GM23338 (cell line): Measurements from ENCODE around the gene PHRF1. TPM values are rescaled to one million over a fixed set of nuclear protein-coding genes. Genes with fewer than 3 reads are reported as not detected.

Experiments used
- ATAC-seq: fragments of 200-7000 bp; cut with Tn5 transposase; 3 replicates; pipeline ENCODE4 v1.9.1; 2020
- DNase-seq: peaks from one replicate; pipeline ENCODE4 v3.0.0-alpha.2; 2015; ENCODE audit warnings: low spot score
- H2AFZ ChIP-seq: fragments of 200-600 bp; sonication (generic); 2 replicates; pipeline ENCODE4 v1.8.0; 2016; ENCODE audit warnings: antibody characterized with exemption, mild to moderate bottlenecking, moderate library complexity
- H3F3A ChIP-seq: fragments of 200-600 bp; sonication (generic); replicated peaks from 2 replicates; pipeline ENCODE4 v1.8.0; 2017; ENCODE audit warnings: antibody characterized with exemption, mixed run types, low read depth
- H3K27ac ChIP-seq: fragments of 200-600 bp; sonication (generic); 2 replicates; pipeline ENCODE4 v1.6.1; 2016; ENCODE audit warnings: low read depth
- H3K27me3 ChIP-seq: fragments of 200-600 bp; sonication (generic); 2 replicates; pipeline ENCODE4 v1.8.0; 2016; ENCODE audit warnings: mild to moderate bottlenecking, mixed run types, moderate library complexity; ENCODE audit not compliant: insufficient read depth
- H3K36me3 ChIP-seq: fragments of 200-600 bp; sonication (generic); 2 replicates; pipeline ENCODE4 v1.8.0; 2016; ENCODE audit warnings: mild to moderate bottlenecking; ENCODE audit not compliant: insufficient read depth
- H3K4me1 ChIP-seq: fragments of 200-600 bp; sonication (generic); 2 replicates; pipeline ENCODE4 v1.8.0; 2016; ENCODE audit warnings: mild to moderate bottlenecking, moderate library complexity; ENCODE audit not compliant: insufficient read depth
- H3K4me2 ChIP-seq: fragments of 200-600 bp; sonication (generic); 2 replicates; pipeline ENCODE4 v1.7.1; 2017; ENCODE audit warnings: mixed run types
- H3K4me3 ChIP-seq: fragments of 200-600 bp; sonication (generic); 2 replicates; pipeline ENCODE4 v1.6.1; 2016; ENCODE audit warnings: mixed run types
- H3K79me2 ChIP-seq: fragments of 200-600 bp; sonication (generic); replicated peaks from 2 replicates; pipeline ENCODE4 v1.8.0; 2017; ENCODE audit warnings: mild to moderate bottlenecking; ENCODE audit not compliant: insufficient read depth
- H3K9me2 ChIP-seq: fragments of 200-600 bp; sonication (generic); 2 replicates; pipeline ENCODE4 v1.8.0; 2017; ENCODE audit not compliant: insufficient read depth
- H4K20me1 ChIP-seq: fragments of 200-600 bp; sonication (generic); replicated peaks from 2 replicates; pipeline ENCODE4 v1.8.0; 2017; ENCODE audit warnings: mild to moderate bottlenecking; ENCODE audit not compliant: insufficient read depth
- H3K27ac Mint-ChIP-seq: 2 replicates; pipeline ENCODE4 v1.8.0; 2020; ENCODE audit warnings: inconsistent platforms, mild to moderate bottlenecking, moderate library complexity, mixed read lengths
- H3K27me3 Mint-ChIP-seq: 3 replicates; pipeline ENCODE4 v1.8.0; 2022; ENCODE audit warnings: low read depth, mild to moderate bottlenecking, moderate library complexity, mixed read lengths, inconsistent platforms; ENCODE audit not compliant: insufficient read depth, poor library complexity
- H3K36me3 Mint-ChIP-seq: 3 replicates; pipeline ENCODE4 v1.8.0; 2021; ENCODE audit warnings: low read depth, mild to moderate bottlenecking, inconsistent platforms, moderate library complexity, mixed read lengths
- H3K4me1 Mint-ChIP-seq: 3 replicates; pipeline ENCODE4 v1.8.0; 2020; ENCODE audit warnings: mild to moderate bottlenecking, inconsistent platforms, mixed read lengths
- H3K4me3 Mint-ChIP-seq: 3 replicates; pipeline ENCODE4 v1.8.0; 2021; ENCODE audit warnings: moderate library complexity, mild to moderate bottlenecking, inconsistent platforms, mixed read lengths
- H3K9me3 Mint-ChIP-seq: 3 replicates; pipeline ENCODE4 v1.8.0; 2020; ENCODE audit warnings: moderate library complexity, mild to moderate bottlenecking, inconsistent platforms, mixed read lengths
- EZH2 ChIP-seq: fragments of 200-600 bp; sonication (generic); IDR thresholded peaks from one replicate; pipeline ENCODE4 v1.8.0; 2017; ENCODE audit warnings: antibody characterized with exemption, mild to moderate bottlenecking, low read depth; ENCODE audit not compliant: unreplicated experiment
- EZH2phosphoT487 ChIP-seq: fragments of 200-600 bp; sonication (generic); IDR thresholded peaks from one replicate; pipeline ENCODE4 v1.8.1; 2018; ENCODE audit warnings: antibody characterized with exemption; ENCODE audit not compliant: unreplicated experiment
- JUNB ChIP-seq: IDR thresholded peaks from one replicate; pipeline ENCODE4 v1.6.1; 2016; ENCODE audit warnings: antibody characterized with exemption; ENCODE audit not compliant: unreplicated experiment
- NANOG ChIP-seq: IDR thresholded peaks from 2 replicates; pipeline ENCODE4 v1.6.1; 2016; ENCODE audit warnings: antibody characterized with exemption, borderline replicate concordance
- POLR2AphosphoS5 ChIP-seq: IDR thresholded peaks from 2 replicates; pipeline ENCODE4 v1.6.1; 2016; ENCODE audit warnings: antibody characterized with exemption, low read depth
- STAT1 ChIP-seq: IDR thresholded peaks from one replicate; pipeline ENCODE4 v1.6.1; 2016; ENCODE audit warnings: antibody characterized with exemption; ENCODE audit not compliant: unreplicated experiment
- ZNF114 ChIP-seq: fragments of 250-450 bp; sonication (Bioruptor Pico); IDR thresholded peaks from 2 replicates; pipeline ENCODE4 v1.5.0; 2020; ENCODE audit warnings: mild to moderate bottlenecking, moderate library complexity
- ZNF331 ChIP-seq: fragments of 250-450 bp; sonication (Bioruptor Pico); IDR thresholded peaks from 2 replicates; pipeline ENCODE4 v1.5.0; 2020; ENCODE audit warnings: low read depth, mild to moderate bottlenecking, moderate library complexity
- polyA plus RNA-seq: library from polyadenylated mRNA; unstranded; fragments of >200 nt; fragmentation: Nextera tagmentation; extraction: Ambion mirVana; gene quantifications from 2 replicates; pipeline ENCODE4 v1.2.1, GENCODE V29; 2016
- total RNA-seq: library from RNA; depleted of rRNA; stranded (reverse); fragments of >200 nt; shearing (Covaris generic); gene quantifications from 2 replicates; pipeline ENCODE4 v1.2.3, GENCODE V29; 2014
- TF ChIP-seq, protein P1 (sequence below), 2 experiments: fragments of 200-600 bp in 1 of 2; sonication (generic) in 1 of 2; conservative IDR thresholded peaks; 2 replicates each; pipeline versions ENCODE4 v1.5.1 to v1.6.1; 2016 to 2017; ENCODE audit warnings: antibody characterized with exemption in 2 of 2, low read depth in 2 of 2, mild to moderate bottlenecking in 2 of 2, moderate library complexity in 1 of 2
- TF ChIP-seq, protein P2 (sequence below): IDR thresholded peaks from 2 replicates; pipeline ENCODE4 v1.6.1; 2016; ENCODE audit warnings: antibody characterized with exemption
- TF ChIP-seq, protein P3 (sequence below): IDR thresholded peaks from one replicate; pipeline ENCODE4 v1.6.1; 2018; ENCODE audit warnings: antibody characterized with exemption; ENCODE audit not compliant: unreplicated experiment
- TF ChIP-seq, protein P4 (sequence below): fragments of 250-450 bp; sonication (Bioruptor Pico); IDR thresholded peaks from 2 replicates; pipeline ENCODE4 v1.5.0; 2020; ENCODE audit warnings: mild to moderate bottlenecking, moderate library complexity

The PHRF1 gene
- total and polyA plus RNA-seq, 2 experiments from 2014 or later, result 11.0 to 45.9 TPM

DNA sequence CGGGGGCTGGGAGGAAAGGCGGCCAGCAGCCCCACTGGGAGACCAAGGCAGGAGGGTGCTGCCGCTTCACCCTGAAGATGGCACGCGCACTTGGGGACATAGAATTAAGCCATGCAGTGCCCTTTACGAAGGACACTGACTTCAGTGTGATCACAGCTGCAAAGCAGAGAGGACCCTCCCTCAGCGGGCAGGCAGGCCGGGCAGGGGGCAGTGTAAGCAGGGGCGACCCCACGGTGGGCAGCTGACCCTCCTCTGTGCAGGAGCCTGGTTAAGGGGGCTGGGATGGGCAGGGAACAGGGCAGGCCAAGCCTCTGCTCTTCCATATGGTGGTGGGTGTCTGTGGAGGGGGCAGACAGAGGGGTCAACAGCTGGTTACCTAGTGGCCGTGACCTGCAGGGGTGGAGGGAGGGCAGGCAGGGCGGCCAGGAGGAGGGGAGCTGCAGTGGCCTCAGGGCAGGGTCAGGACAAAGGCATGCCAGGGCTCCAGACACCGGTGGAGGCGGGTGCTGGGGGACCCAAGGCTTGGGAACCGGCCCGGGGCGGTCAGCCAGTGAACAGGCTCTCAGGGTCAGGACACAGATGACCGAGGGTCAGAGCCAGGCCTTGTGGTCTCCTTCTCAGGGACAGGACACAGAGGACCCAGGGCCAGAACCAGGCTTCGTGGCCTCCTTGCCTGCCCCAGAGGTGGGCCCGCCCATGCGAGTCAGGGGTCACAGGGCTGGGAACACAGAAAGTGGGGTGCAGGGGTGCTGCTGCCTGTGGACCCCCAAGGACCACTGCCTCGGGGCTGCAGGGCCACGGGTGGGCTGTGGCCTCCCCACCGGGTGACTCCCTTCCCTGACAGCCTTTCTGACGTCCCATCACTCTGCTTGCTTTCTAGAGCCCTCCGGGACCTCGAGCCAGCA, 22.9 kb upstream of the PHRF1 start (continued):
- TF ChIP-seq, protein P1, sequence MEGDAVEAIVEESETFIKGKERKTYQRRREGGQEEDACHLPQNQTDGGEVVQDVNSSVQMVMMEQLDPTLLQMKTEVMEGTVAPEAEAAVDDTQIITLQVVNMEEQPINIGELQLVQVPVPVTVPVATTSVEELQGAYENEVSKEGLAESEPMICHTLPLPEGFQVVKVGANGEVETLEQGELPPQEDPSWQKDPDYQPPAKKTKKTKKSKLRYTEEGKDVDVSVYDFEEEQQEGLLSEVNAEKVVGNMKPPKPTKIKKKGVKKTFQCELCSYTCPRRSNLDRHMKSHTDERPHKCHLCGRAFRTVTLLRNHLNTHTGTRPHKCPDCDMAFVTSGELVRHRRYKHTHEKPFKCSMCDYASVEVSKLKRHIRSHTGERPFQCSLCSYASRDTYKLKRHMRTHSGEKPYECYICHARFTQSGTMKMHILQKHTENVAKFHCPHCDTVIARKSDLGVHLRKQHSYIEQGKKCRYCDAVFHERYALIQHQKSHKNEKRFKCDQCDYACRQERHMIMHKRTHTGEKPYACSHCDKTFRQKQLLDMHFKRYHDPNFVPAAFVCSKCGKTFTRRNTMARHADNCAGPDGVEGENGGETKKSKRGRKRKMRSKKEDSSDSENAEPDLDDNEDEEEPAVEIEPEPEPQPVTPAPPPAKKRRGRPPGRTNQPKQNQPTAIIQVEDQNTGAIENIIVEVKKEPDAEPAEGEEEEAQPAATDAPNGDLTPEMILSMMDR (conservative IDR thresholded peaks at IDR 0.05; ENCODE audit: low read depth in 2 of 2), result no peak
- TF ChIP-seq ZNF114, result no peak
- TF ChIP-seq EZH2phosphoT487, result no peak
- TF ChIP-seq ZNF331 (CRISPR knock-in tag), result no peak
- no peak for TF ChIP-seq JUNB
- TF ChIP-seq POLR2AphosphoS5, result no peak
- TF ChIP-seq EZH2, result no peak
- no peak for TF ChIP-seq NANOG
- TF ChIP-seq, protein P2, sequence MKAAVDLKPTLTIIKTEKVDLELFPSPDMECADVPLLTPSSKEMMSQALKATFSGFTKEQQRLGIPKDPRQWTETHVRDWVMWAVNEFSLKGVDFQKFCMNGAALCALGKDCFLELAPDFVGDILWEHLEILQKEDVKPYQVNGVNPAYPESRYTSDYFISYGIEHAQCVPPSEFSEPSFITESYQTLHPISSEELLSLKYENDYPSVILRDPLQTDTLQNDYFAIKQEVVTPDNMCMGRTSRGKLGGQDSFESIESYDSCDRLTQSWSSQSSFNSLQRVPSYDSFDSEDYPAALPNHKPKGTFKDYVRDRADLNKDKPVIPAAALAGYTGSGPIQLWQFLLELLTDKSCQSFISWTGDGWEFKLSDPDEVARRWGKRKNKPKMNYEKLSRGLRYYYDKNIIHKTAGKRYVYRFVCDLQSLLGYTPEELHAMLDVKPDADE, result no peak

DNA sequence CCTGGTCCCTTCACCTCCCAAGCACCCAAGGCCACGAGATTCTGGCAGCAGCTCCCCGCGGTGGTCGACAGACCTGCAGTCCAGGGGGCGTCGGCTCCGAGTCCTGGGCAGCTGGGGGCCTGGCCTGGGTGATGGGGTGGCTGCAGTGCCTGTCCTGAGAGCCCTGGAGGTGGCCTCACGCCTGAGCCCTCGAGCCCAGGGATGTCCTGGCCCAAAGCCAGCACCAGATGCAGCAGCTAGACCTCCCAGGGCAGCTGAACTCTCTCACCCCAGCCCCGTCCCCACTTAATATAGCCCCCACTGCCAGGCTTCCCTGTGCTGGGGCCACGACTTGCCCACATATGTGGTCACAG, 22.3 kb upstream of the PHRF1 start:
- ATAC-seq (no peak), DNase-seq (no peak)
- Histone ChIP-seq H3K4me1 (peaks cover 5% of the 10 kb centered on the region; the same call in 1 of the 2 replicates), H3K27ac (no peak overlapping the region), H4K20me1 (no peaks in the 10 kb centered on the region), H3K9me2 (no peaks in the 10 kb centered on the region), H3K27me3 (peaks cover 28% of the 10 kb centered on the region), H3K79me2 (no peaks in the 10 kb centered on the region), H2AFZ (no peak overlapping the region), H3K4me2 (peak overlapping the region; percentile 87), H3F3A (0 out of 2 replicates have a peak, but pooled peaks cover 7% of the 10 kb centered on the region), H3K4me3 (no peak overlapping the region), H3K36me3 (no peaks in the 10 kb centered on the region)
- no peaks in the 10 kb centered on the region for H3K36me3 Mint-ChIP-seq
- H3K9me3 Mint-ChIP-seq, result peaks cover 2% of the 10 kb centered on the region; the same call in 1 of the 3 replicates
- peaks cover 21% of the 10 kb centered on the region for H3K27me3 Mint-ChIP-seq
- peaks cover 6% of the 10 kb centered on the region; the same call in 2 of the 3 replicates for H3K4me1 Mint-ChIP-seq
- no peak overlapping the region for H3K4me3 Mint-ChIP-seq
- H3K27ac Mint-ChIP-seq, result no peak overlapping the region
- TF ChIP-seq, protein P3, sequence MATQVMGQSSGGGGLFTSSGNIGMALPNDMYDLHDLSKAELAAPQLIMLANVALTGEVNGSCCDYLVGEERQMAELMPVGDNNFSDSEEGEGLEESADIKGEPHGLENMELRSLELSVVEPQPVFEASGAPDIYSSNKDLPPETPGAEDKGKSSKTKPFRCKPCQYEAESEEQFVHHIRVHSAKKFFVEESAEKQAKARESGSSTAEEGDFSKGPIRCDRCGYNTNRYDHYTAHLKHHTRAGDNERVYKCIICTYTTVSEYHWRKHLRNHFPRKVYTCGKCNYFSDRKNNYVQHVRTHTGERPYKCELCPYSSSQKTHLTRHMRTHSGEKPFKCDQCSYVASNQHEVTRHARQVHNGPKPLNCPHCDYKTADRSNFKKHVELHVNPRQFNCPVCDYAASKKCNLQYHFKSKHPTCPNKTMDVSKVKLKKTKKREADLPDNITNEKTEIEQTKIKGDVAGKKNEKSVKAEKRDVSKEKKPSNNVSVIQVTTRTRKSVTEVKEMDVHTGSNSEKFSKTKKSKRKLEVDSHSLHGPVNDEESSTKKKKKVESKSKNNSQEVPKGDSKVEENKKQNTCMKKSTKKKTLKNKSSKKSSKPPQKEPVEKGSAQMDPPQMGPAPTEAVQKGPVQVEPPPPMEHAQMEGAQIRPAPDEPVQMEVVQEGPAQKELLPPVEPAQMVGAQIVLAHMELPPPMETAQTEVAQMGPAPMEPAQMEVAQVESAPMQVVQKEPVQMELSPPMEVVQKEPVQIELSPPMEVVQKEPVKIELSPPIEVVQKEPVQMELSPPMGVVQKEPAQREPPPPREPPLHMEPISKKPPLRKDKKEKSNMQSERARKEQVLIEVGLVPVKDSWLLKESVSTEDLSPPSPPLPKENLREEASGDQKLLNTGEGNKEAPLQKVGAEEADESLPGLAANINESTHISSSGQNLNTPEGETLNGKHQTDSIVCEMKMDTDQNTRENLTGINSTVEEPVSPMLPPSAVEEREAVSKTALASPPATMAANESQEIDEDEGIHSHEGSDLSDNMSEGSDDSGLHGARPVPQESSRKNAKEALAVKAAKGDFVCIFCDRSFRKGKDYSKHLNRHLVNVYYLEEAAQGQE, result no peak
- no peak for TF ChIP-seq EZH2
- no peak for TF ChIP-seq NANOG
- TF ChIP-seq STAT1, result no peak
- no peak for TF ChIP-seq EZH2phosphoT487
- TF ChIP-seq, protein P4, sequence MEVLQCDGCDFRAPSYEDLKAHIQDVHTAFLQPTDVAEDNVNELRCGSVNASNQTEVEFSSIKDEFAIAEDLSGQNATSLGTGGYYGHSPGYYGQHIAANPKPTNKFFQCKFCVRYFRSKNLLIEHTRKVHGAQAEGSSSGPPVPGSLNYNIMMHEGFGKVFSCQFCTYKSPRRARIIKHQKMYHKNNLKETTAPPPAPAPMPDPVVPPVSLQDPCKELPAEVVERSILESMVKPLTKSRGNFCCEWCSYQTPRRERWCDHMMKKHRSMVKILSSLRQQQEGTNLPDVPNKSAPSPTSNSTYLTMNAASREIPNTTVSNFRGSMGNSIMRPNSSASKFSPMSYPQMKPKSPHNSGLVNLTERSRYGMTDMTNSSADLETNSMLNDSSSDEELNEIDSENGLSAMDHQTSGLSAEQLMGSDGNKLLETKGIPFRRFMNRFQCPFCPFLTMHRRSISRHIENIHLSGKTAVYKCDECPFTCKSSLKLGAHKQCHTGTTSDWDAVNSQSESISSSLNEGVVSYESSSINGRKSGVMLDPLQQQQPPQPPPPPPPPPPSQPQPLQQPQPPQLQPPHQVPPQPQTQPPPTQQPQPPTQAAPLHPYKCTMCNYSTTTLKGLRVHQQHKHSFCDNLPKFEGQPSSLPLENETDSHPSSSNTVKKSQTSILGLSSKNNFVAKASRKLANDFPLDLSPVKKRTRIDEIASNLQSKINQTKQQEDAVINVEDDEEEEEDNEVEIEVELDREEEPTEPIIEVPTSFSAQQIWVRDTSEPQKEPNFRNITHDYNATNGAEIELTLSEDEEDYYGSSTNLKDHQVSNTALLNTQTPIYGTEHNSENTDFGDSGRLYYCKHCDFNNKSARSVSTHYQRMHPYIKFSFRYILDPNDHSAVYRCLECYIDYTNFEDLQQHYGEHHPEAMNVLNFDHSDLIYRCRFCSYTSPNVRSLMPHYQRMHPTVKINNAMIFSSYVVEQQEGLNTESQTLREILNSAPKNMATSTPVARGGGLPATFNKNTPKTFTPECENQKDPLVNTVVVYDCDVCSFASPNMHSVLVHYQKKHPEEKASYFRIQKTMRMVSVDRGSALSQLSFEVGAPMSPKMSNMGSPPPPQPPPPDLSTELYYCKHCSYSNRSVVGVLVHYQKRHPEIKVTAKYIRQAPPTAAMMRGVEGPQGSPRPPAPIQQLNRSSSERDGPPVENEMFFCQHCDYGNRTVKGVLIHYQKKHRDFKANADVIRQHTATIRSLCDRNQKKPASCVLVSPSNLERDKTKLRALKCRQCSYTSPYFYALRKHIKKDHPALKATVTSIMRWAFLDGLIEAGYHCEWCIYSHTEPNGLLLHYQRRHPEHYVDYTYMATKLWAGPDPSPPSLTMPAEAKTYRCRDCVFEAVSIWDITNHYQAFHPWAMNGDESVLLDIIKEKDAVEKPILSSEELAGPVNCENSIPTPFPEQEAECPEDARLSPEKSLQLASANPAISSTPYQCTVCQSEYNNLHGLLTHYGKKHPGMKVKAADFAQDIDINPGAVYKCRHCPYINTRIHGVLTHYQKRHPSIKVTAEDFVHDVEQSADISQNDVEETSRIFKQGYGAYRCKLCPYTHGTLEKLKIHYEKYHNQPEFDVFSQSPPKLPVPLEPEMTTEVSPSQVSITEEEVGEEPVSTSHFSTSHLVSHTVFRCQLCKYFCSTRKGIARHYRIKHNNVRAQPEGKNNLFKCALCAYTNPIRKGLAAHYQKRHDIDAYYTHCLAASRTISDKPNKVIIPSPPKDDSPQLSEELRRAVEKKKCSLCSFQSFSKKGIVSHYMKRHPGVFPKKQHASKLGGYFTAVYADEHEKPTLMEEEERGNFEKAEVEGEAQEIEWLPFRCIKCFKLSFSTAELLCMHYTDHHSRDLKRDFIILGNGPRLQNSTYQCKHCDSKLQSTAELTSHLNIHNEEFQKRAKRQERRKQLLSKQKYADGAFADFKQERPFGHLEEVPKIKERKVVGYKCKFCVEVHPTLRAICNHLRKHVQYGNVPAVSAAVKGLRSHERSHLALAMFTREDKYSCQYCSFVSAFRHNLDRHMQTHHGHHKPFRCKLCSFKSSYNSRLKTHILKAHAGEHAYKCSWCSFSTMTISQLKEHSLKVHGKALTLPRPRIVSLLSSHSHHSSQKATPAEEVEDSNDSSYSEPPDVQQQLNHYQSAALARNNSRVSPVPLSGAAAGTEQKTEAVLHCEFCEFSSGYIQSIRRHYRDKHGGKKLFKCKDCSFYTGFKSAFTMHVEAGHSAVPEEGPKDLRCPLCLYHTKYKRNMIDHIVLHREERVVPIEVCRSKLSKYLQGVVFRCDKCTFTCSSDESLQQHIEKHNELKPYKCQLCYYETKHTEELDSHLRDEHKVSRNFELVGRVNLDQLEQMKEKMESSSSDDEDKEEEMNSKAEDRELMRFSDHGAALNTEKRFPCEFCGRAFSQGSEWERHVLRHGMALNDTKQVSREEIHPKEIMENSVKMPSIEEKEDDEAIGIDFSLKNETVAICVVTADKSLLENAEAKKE, result no peak
